Caco-2 (cell line): Measurements from ENCODE around the gene TP53RK. TPM values are rescaled to one million over a fixed set of nuclear protein-coding genes. Genes with fewer than 3 reads are reported as not detected.

Experiments used
- BruUV-seq: library from RNA; stranded (reverse); fragments of 400-500 nt; replicated peaks from 2 replicates; lab custom pipeline; 2021; lab: Mats Ljungman, UMichigan
- CTCF ChIA-PET: fragments of 300-600 bp; sonication (Branson Sonifier 250); formaldehyde crosslinking; loops from one replicate; lab custom pipeline; 2022; ENCODE audit warnings: antibody characterized with exemption; lab: Charles Lee
- POLR2A ChIA-PET: fragments of 300-600 bp; sonication (Branson Sonifier 250); formaldehyde crosslinking; loops from one replicate; lab custom pipeline; 2022; ENCODE audit warnings: antibody characterized with exemption; lab: Charles Lee
- DNase-seq, 2 experiments: peaks; one replicate each; pipeline versions ENCODE4 v3.0.0 to v3.0.0-alpha.2; 2020 to 2022
- H3K27me3 ChIP-seq: replicated peaks from 2 replicates; pipeline ENCODE4 v1.6.0; 2011; ENCODE audit warnings: low read length; ENCODE audit not compliant: control insufficient read depth, insufficient read depth
- H3K36me3 ChIP-seq: 2 replicates; pipeline ENCODE4 v1.5.1; 2011; ENCODE audit warnings: low read length; ENCODE audit not compliant: control insufficient read depth, insufficient read depth
- H3K4me1 ChIP-seq: fragments of 250-450 bp; sonication (Bioruptor Pico); 2 replicates; pipeline ENCODE4 v1.5.1; 2020; ENCODE audit warnings: mild to moderate bottlenecking
- H3K4me3 ChIP-seq: 2 replicates; pipeline ENCODE4 v1.5.1; 2011; ENCODE audit warnings: low read depth, mild to moderate bottlenecking, control low read depth, low read length
- H3K9me3 ChIP-seq: fragments of 250-450 bp; sonication (Bioruptor Pico); 2 replicates; pipeline ENCODE4 v1.5.1; 2020; ENCODE audit warnings: mild to moderate bottlenecking, moderate library complexity
- H3K27ac Mint-ChIP-seq: one replicate; pipeline ENCODE4 v1.8.0; 2022; ENCODE audit warnings: mixed read lengths; ENCODE audit not compliant: unreplicated experiment
- H3K27me3 Mint-ChIP-seq: one replicate; pipeline ENCODE4 v1.8.0; 2022; ENCODE audit warnings: mixed read lengths; ENCODE audit not compliant: insufficient read depth, unreplicated experiment
- H3K36me3 Mint-ChIP-seq: one replicate; pipeline ENCODE4 v1.8.0; 2022; ENCODE audit warnings: mild to moderate bottlenecking, mixed read lengths; ENCODE audit not compliant: insufficient read depth, unreplicated experiment
- H3K4me1 Mint-ChIP-seq: one replicate; pipeline ENCODE4 v1.8.0; 2022; ENCODE audit warnings: low read depth, mixed read lengths; ENCODE audit not compliant: unreplicated experiment
- H3K4me3 Mint-ChIP-seq: one replicate; pipeline ENCODE4 v1.8.0; 2022; ENCODE audit warnings: mild to moderate bottlenecking, moderate library complexity, mixed read lengths; ENCODE audit not compliant: unreplicated experiment
- H3K9me3 Mint-ChIP-seq: one replicate; pipeline ENCODE4 v1.8.0; 2022; ENCODE audit warnings: mixed read lengths; ENCODE audit not compliant: unreplicated experiment
- intact Hi-C: fragments of 100-400 bp; cut with micrococcal nuclease; formaldehyde crosslinking; loops from one replicate; pipeline ENCODE4 v1.10.0; 2022; ENCODE audit not compliant: unreplicated experiment
- total RNA-seq: library from RNA; stranded (reverse); gene quantifications from 2 replicates; pipeline ENCODE4 v1.2.3, GENCODE V29; 2022
- TF ChIP-seq, protein P1 (sequence below), 2 experiments: fragments of 200-600 bp in 1 of 2; IDR thresholded peaks; 1 replicate in 1 of 2; 2 replicates in 1 of 2; pipeline versions ENCODE4 v1.5.1 to v1.8.0; 2011 to 2022; ENCODE audit warnings: antibody characterized with exemption in 1 of 2, control low read depth in 1 of 2, inconsistent platforms in 1 of 2, low read depth in 1 of 2, low read length in 1 of 2, mild to moderate bottlenecking in 1 of 2, moderate library complexity in 1 of 2; ENCODE audit not compliant: insufficient read depth in 1 of 2, severe bottlenecking in 1 of 2, unreplicated experiment in 1 of 2

TP53RK gene
- total RNA-seq, 1 experiment from 2014 or later = 22.7 TPM

DNA sequence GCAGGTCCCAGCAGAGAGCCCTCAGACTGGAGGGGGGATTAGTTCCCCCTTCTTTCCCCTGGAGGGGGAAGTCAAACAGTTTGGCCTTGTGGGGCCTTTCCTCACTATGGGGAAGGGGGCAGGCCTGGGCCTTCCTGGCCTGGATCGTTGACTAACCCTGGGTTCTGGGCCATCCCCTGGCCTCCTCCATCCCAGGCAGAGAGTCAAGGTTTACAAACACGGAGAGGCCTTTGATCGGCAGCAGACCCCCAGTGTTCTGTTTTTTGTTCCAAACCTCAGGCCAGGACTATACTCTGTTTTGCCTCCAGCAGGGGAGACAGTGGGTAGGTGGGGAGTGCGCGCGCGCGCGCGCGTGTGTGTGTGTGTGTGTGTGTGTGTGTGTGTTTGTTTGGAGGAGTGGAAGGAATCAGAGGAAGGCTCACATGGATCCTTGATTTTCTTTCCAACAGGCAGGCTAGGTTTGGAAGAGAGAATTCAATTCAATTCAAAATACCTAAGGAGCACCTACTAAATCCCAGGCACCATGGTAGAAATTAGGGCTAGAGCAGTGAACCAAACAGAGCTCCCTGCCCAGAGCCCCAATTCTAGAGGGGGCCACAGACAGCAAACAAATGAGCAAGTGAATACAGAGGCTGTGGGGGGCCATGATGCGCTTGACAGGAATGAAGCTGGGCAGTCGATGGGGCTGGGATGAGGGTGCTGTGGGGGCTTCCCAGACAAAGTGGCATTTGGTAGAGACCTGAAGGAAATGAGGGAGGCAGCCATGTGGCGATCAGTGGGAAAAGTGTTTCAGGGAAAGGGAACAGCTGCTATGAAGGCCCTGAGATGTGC lies 14.8 kb downstream of the TP53RK start:
- Histone ChIP-seq H3K9me3 (peaks cover 23% of the 10 kb centered on the region), H3K4me1 (no peaks in the 10 kb centered on the region), H3K36me3 (no peaks in the 10 kb centered on the region), H3K27me3 (no peaks in the 10 kb centered on the region), H3K4me3 (no peak overlapping the region)
- Mint-ChIP-seq H3K4me3 (no peak overlapping the region), H3K27me3 (no peaks in the 10 kb centered on the region), H3K36me3 (no peaks in the 10 kb centered on the region), H3K4me1 (no peaks in the 10 kb centered on the region), H3K27ac (no peak overlapping the region), H3K9me3 (peaks cover 25% of the 10 kb centered on the region)
- POLR2A ChIA-PET = no interaction called here
- CTCF ChIA-PET = interaction anchor here (0.6 kb wide), 1 partner anchor 22 kb away, joined by 3 read pairs; no protein-coding TSS in a partner anchor
- intact Hi-C loops = no loop called here
- TF ChIP-seq, protein P1, sequence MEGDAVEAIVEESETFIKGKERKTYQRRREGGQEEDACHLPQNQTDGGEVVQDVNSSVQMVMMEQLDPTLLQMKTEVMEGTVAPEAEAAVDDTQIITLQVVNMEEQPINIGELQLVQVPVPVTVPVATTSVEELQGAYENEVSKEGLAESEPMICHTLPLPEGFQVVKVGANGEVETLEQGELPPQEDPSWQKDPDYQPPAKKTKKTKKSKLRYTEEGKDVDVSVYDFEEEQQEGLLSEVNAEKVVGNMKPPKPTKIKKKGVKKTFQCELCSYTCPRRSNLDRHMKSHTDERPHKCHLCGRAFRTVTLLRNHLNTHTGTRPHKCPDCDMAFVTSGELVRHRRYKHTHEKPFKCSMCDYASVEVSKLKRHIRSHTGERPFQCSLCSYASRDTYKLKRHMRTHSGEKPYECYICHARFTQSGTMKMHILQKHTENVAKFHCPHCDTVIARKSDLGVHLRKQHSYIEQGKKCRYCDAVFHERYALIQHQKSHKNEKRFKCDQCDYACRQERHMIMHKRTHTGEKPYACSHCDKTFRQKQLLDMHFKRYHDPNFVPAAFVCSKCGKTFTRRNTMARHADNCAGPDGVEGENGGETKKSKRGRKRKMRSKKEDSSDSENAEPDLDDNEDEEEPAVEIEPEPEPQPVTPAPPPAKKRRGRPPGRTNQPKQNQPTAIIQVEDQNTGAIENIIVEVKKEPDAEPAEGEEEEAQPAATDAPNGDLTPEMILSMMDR (IDR thresholded peaks at IDR 0.05; ENCODE audit: insufficient read depth in 1 of 2, low read depth in 1 of 2, low read length in 1 of 2, severe bottlenecking in 1 of 2, unreplicated experiment in 1 of 2) = no peak
- no peak for DNase-seq
- no TSS peak for BruUV-seq

DNA sequence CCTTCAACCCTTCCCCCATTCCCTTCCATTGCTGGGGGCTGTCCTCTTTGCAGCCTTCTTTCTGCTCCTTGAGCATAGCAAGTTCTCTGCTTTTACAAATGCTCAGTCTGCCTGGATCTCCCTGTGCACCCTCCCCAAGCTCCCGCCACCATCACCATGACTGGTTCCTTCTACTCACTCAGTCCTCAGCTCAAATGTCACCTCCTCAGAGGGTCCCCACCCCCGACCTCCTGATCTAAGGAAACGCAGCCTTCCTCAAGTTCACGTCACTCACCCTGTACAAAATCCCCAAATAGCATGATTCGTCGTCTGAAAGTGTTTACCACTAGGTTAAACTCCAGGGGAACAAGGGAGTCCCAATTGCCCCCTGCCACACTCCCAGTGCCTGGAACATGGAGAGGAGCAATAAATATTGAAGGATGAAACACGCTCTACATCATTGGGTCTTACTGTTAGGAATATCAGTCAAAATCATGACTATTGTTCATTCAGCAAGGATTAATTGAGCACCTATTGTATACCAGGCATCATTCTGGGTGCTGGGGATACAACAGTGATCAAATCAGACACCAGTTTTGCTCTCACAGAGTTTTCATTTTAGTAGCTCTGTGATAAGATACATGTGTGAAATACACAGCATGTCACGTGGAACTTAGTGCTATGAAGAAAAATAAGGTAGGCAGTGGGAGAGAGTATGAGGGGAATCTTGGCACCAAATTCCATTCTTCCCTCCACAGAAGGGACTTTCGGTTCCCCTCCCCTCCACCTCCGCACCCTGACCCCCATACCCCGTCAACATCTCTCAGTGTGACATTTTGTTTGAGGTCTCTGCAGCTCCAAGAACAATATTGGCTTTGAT lies 15.6 kb downstream of the TP53RK start:
- DNase-seq = no peak
- no peaks in the 10 kb centered on the region for H3K4me1 Mint-ChIP-seq
- intact Hi-C loops = no loop called here
- ChIA-PET CTCF (no interaction called here), POLR2A (no interaction called here)
- H3K9me3 ChIP-seq = peaks cover 23% of the 10 kb centered on the region
- TF ChIP-seq, protein P1 (IDR thresholded peaks at IDR 0.05; ENCODE audit: insufficient read depth in 1 of 2, low read depth in 1 of 2, low read length in 1 of 2, severe bottlenecking in 1 of 2, unreplicated experiment in 1 of 2) = no peak
- no peak overlapping the region for H3K4me3 ChIP-seq
- no peaks in the 10 kb centered on the region for H3K27me3 ChIP-seq
- H3K4me1 ChIP-seq = no peaks in the 10 kb centered on the region
- H3K27ac Mint-ChIP-seq = no peak overlapping the region
- H3K36me3 Mint-ChIP-seq = no peaks in the 10 kb centered on the region
- H3K9me3 Mint-ChIP-seq = peaks cover 25% of the 10 kb centered on the region
- no TSS peak for BruUV-seq
- no peaks in the 10 kb centered on the region for H3K36me3 ChIP-seq
- no peaks in the 10 kb centered on the region for H3K27me3 Mint-ChIP-seq
- H3K4me3 Mint-ChIP-seq = no peak overlapping the region

DNA sequence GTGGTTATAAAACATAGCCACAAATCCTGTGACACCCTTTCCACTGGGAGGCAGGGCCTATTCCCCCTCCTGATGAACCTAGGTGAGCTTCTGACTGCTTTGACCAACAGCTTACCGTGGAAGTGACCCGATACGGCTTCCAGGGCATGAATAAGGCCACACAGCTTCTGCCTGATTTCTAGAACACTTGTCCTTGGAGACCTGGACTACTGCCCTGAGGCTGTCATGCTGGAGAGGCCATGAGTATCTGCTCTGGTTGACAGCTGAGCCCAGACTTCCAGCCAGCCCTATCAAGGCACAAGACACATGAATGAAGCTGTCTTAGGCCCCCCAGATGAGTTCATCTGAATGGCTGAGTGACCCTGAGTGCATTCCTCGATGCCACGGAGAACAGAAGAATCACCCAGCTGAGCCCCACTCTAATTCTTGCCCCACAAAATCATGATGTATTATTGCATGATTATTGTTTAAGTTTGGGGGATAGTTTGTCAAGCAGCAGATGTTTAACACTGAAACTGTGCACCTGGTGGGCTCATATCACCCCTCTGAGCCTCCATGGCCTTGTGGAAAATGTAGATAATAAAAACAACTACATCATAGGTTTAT lies 16.6 kb downstream of the TP53RK start:
- H3K4me3 Mint-ChIP-seq = no peak overlapping the region
- peaks cover 23% of the 10 kb centered on the region for H3K9me3 ChIP-seq
- TF ChIP-seq, protein P1 (IDR thresholded peaks at IDR 0.05; ENCODE audit: insufficient read depth in 1 of 2, low read depth in 1 of 2, low read length in 1 of 2, severe bottlenecking in 1 of 2, unreplicated experiment in 1 of 2) = no peak
- ChIA-PET CTCF (no interaction called here), POLR2A (no interaction called here)
- no peaks in the 10 kb centered on the region for H3K27me3 Mint-ChIP-seq
- no peaks in the 10 kb centered on the region for H3K27me3 ChIP-seq
- no peak overlapping the region for H3K4me3 ChIP-seq
- DNase-seq = no peak
- BruUV-seq = no TSS peak
- H3K4me1 ChIP-seq = no peaks in the 10 kb centered on the region
- no peaks in the 10 kb centered on the region for H3K36me3 ChIP-seq
- intact Hi-C loops = no loop called here
- H3K27ac Mint-ChIP-seq = no peak overlapping the region
- no peaks in the 10 kb centered on the region for H3K4me1 Mint-ChIP-seq
- no peaks in the 10 kb centered on the region for H3K36me3 Mint-ChIP-seq
- H3K9me3 Mint-ChIP-seq = peaks cover 25% of the 10 kb centered on the region
